Astrocyte of the spinal cord (primary cell): ENCODE results near the gene CFAP20DC.

Source experiments
- DNase-seq: peaks from one replicate; pipeline ENCODE4 v3.0.0; 2011; ENCODE audit warnings: low read depth, low spot score
- H3K4me3 ChIP-seq: 2 replicates; pipeline ENCODE4 v1.5.1; 2011; ENCODE audit warnings: low read depth, mild to moderate bottlenecking, low read length, moderate library complexity
- CTCF ChIP-seq: IDR thresholded peaks from 2 replicates; pipeline ENCODE4 v1.5.1; 2012; ENCODE audit warnings: low read depth, mild to moderate bottlenecking, low read length, inconsistent platforms
- in situ Hi-C: cut with HindIII; loops from 2 replicates; pipeline ENCODE4 v1.10.0; 2017; ENCODE audit warnings: low sequenced_read_pairs

The CFAP20DC gene

GRCh38 chr3:58839187-58839586 lies 210.6 kb downstream of the CFAP20DC start:
- no peak overlapping the region for H3K4me3 ChIP-seq
- in situ Hi-C loops, result no loop called here
- DNase-seq, result no peak
- no peak for TF ChIP-seq CTCF

GRCh38 chr3:58837856-58838255 lies 212.0 kb downstream of the CFAP20DC start:
- no peak overlapping the region for H3K4me3 ChIP-seq
- no peak for DNase-seq
- in situ Hi-C loops, result no loop called here
- TF ChIP-seq CTCF, result no peak

DNA sequence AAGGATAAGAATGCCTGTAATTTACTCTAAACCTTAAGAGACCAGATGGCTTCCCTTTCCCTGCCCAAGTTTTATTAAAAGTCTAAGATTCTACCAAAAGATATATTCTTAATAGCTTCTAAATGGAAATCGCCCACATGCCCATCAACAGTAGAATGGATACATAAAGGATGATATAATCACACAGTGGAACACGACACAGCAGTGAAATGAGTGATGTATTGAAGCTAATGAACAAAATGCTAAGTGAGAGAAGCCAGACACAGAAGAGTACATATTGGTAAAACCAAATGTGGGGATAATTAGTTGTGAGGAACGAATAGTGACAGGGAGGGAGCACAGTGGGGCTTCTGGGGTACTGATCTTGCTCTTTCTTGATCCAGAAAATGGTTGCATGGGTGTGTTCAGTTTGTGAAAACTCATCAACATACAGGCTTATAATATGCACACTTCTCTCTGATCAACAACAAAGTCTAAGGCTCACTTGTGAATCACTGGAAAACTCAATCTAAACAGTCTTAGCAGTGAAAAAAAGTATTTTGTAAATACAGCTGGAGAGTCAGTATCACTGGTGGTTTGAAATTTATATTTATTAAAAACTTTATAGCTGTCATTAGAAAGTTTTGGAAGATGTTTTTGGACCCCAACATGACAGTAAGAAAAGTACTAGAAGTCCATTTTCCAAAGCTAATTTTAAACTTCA lies 212.5 kb downstream of the CFAP20DC start:
- no peak for DNase-seq
- TF ChIP-seq CTCF, result no peak
- no peak overlapping the region for H3K4me3 ChIP-seq
- in situ Hi-C loops, result no loop called here

DNA sequence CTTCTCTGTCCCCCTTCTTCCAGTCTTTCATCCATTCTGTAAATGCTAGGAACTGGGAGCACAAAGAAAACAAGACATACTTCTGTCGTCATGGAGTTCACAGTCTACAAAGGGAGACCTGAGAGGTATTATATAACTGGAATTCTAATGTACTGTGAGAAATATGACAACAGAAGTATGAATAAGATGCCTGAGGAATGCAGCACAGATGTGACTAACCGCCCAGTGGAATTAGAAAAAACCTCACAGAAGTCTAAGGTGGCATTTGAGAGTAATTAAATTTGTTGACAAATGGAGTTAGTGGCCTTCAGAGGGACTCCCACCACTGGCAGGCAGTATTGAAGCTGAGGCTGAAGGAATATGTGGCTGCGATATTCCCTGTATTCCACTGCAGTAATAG lies 214.7 kb downstream of the CFAP20DC start:
- in situ Hi-C loops, result no loop called here
- no peak for TF ChIP-seq CTCF
- H3K4me3 ChIP-seq, result no peak overlapping the region
- DNase-seq, result peak; percentile 51

- no peak overlapping the region for H3K4me3 ChIP-seq
- TF ChIP-seq CTCF, result no peak
- DNase-seq, result no peak
- in situ Hi-C loops, result no loop called here
These were observed 216.3 kb downstream of the CFAP20DC start for GRCh38 chr3:58833491-58833890.

DNA sequence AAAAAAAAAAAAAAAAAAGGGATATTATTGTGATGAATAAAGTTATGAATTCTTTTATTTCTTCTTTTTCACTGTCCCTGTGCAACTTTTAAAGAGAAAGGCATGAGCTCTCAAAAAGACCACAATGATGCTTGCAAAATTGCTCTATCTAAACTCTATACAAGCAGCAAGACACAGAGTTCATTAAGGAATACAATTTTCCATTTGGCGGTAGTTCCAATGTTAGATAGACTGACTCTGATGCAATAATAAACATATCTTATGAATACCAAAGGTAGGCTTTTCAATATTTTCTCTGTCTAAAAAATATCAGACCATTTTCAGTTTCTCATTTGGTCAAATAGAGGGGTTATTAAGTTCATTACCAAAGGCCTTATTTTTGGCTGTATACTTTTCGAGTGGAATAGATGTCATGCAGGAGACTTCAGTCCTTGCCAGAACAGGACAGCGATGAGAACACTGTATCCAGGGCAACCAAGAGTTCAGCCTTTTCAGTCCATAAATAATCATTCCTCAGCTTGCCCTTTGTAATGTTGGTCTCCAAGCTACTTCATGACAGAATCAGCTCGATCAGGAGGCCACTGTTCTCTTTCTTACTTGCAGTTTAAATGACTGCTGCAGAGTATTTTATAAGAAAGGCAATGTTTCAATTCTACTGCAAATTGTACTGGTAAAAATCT lies 220.4 kb downstream of the CFAP20DC start:
- peak; percentile 4 for DNase-seq
- no peak for TF ChIP-seq CTCF
- H3K4me3 ChIP-seq, result no peak overlapping the region
- in situ Hi-C loops, result no loop called here
